ENCODE data around the gene MUC5B.
"Not testable (repeated sequence)": the region's sequence is repeated elsewhere in the genome, so short reads cannot be mapped to it uniquely, and the experiment has no call there.

The MUC5B gene, protein sequence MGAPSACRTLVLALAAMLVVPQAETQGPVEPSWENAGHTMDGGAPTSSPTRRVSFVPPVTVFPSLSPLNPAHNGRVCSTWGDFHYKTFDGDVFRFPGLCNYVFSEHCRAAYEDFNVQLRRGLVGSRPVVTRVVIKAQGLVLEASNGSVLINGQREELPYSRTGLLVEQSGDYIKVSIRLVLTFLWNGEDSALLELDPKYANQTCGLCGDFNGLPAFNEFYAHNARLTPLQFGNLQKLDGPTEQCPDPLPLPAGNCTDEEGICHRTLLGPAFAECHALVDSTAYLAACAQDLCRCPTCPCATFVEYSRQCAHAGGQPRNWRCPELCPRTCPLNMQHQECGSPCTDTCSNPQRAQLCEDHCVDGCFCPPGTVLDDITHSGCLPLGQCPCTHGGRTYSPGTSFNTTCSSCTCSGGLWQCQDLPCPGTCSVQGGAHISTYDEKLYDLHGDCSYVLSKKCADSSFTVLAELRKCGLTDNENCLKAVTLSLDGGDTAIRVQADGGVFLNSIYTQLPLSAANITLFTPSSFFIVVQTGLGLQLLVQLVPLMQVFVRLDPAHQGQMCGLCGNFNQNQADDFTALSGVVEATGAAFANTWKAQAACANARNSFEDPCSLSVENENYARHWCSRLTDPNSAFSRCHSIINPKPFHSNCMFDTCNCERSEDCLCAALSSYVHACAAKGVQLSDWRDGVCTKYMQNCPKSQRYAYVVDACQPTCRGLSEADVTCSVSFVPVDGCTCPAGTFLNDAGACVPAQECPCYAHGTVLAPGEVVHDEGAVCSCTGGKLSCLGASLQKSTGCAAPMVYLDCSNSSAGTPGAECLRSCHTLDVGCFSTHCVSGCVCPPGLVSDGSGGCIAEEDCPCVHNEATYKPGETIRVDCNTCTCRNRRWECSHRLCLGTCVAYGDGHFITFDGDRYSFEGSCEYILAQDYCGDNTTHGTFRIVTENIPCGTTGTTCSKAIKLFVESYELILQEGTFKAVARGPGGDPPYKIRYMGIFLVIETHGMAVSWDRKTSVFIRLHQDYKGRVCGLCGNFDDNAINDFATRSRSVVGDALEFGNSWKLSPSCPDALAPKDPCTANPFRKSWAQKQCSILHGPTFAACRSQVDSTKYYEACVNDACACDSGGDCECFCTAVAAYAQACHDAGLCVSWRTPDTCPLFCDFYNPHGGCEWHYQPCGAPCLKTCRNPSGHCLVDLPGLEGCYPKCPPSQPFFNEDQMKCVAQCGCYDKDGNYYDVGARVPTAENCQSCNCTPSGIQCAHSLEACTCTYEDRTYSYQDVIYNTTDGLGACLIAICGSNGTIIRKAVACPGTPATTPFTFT (N-terminal part only)

GRCh38 chr11:1222491-1223345 lies at the start of gene MUC5B:
TSS of gene MUC5B (plus strand) at chr11:1223066. CDS start at chr11:1223124, 58 bp downstream.
- no peak for DNase-seq

DNA sequence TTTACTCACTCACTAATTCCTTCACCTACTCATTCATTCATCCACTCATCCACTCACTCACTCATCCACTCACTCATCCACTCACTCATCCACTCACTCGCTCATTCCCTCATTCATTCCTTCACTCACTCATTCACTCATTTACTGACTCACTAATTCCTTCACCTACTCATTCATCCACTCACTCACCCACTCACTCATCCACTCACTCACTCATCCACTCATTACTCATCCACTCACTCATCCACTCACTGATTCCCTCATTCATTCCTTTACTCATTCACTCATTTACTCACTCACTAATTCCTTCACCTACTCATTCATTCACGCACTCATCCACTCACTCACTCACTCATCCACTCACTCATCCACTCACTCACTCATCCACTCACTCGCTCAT lies 49.5 kb upstream of the MUC5B start:
- not testable (repeated sequence) for DNase-seq

DNA sequence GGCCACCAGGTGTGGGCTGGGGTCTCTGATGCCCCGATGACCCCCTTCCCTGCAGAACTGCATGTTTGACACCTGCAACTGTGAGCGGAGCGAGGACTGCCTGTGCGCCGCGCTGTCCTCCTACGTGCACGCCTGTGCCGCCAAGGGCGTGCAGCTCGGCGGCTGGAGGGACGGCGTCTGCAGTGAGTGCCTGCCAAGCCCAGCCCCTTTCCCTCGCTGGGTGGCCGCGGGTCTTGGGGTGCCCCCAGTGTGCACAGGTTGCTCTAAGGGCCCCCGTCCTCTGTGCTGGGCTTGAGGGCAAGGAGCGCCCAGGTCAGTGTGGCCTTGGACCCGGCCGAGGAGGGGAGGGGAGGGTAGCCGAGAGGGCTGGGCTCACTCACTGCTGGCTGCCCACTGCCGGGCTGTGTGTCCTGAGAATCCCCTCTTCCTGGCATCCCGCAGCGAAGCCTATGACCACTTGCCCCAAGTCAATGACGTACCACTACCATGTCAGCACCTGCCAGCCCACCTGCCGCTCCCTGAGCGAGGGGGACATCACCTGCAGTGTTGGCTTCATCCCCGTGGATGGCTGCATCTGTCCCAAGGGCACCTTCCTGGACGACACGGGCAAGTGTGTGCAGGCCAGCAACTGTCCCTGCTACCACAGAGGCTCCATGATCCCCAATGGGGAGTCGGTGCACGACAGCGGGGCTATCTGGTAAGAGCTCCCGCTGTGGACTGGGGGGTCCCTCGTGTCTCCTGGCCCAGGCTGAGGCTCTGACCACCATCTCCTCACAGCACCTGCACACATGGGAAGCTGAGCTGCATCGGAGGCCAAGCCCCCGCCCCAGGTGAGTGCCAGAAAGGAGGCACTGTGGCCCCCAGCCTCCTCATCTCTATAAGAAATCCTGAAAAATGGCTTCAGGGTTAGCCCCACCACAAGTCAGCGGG lies 48.2 kb upstream of the MUC5B start:
- DNase-seq, result no peak

DNA sequence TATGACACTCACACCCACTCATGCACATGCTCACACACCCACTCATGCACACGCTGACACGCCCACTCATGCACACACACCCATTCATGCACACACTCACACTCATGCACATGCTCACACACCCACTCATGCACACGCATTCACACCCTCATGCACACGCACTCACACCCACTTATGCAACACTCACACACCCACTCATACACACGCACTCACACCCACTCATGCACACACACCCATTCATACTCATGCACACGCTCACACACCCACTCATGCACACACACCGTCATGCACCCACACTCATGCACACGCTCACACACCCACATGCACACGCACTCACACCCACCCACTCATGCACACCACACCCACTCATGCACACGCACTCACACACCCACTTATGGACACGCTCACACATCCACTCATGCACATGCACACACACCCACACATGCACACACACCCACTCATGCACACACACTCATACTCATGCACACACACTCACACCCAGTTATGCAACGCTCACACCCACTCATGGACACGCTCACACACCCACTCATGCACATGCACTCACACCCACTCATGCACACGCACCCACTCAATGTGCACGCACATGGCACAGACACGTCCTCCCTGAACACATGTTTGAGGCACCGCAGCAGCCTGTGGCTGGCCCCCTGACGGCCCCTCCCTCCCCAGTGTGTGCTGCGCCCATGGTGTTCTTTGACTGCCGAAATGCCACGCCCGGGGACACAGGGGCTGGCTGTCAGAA lies 47.2 kb upstream of the MUC5B start:
- no peak for DNase-seq

- no peak for DNase-seq
Observed at GRCh38 chr11:1176224-1177019, 46.4 kb upstream of the MUC5B start.

GRCh38 chr11:1177020-1177770 lies 45.7 kb upstream of the MUC5B start:
- no peak for DNase-seq

DNA sequence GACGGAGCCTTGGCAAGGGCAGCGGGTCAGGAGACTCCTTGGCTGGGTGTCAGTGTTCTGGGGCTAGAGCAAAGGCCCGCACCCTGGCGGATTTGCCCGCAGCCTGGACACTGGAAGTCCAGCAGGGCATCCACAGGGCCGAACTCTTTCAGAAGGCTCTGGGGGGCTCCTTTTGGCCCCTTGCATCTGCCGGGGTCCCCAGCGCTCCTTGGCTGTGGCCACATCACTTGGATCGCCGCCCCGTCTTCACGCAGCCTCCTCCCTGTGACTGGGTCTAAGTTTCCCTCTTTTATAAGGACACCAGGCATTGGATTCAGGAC lies 45.1 kb upstream of the MUC5B start:
- DNase-seq, result no peak

DNA sequence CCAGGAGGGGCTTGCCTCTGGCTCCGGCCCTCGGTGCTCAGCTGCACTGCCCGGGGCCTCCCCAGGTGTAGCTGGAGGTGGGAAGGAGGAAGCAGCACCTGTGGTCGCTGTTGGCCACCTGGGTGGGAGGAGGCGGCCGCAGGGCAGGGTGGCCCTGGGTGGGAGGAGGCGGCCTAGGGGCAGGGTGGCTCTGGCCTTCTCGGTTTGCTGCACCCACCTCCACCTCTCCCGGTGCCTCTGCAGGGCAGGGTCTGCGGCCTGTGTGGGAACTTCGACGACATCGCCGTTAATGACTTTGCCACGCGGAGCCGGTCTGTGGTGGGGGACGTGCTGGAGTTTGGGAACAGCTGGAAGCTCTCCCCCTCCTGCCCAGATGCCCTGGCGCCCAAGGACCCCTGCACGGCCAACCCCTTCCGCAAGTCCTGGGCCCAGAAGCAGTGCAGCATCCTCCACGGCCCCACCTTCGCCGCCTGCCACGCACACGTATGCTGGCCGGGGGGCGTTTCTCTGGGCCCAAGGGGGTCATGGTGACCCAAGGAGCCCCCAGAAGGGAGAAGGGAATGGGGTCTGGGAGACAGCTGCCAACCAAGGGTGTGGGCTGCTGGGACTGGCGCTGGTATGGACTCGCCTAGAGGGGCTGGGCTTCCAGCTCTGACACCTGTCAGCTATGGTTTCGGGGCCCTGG lies 44.5 kb upstream of the MUC5B start:
- no peak for DNase-seq

GRCh38 chr11:1178906-1179305 lies 44.0 kb upstream of the MUC5B start:
- no peak for DNase-seq

GRCh38 chr11:1179641-1180040 lies 43.2 kb upstream of the MUC5B start:
- no peak for DNase-seq

DNA sequence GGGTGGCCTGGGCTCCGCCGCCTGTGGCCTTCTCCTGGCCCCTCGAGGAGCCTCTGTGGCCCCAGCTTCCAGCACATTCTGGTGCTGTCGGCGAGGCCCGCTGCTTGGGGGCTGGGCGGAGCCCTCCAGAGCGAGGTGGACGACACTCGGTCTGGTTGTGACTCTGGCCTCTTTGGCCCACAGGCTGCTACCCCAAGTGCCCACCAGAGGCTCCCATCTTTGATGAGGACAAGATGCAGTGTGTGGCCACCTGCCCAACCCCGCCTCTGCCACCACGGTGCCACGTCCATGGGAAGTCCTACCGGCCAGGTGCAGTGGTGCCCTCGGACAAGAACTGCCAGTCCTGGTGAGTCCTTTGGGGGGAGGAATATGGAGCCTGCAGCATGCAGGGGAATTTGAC lies 42.7 kb upstream of the MUC5B start:
- no peak for DNase-seq

- no peak for DNase-seq
Observed at GRCh38 chr11:1180947-1181391, 41.9 kb upstream of the MUC5B start.

DNA sequence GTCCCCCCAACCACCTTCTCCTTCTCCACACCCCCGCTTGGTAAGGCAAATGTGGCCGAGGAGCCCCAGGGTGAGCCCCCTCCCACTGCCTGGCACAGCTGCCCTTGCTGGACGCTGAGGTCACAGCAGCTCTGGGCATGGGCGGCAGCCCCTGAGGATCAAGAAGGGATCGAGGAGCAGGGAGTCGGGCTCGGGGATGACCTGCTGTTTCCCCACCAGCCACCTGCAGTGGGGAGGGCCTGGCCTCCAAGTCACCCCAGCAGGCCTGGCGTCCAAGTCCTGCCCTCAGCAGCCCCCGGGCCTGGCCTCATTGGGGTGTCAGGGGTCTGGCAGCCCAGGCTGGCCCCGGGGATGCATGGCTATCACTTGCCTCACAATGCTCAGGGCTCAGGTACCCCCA lies 41.4 kb upstream of the MUC5B start:
- DNase-seq, result no peak

DNA sequence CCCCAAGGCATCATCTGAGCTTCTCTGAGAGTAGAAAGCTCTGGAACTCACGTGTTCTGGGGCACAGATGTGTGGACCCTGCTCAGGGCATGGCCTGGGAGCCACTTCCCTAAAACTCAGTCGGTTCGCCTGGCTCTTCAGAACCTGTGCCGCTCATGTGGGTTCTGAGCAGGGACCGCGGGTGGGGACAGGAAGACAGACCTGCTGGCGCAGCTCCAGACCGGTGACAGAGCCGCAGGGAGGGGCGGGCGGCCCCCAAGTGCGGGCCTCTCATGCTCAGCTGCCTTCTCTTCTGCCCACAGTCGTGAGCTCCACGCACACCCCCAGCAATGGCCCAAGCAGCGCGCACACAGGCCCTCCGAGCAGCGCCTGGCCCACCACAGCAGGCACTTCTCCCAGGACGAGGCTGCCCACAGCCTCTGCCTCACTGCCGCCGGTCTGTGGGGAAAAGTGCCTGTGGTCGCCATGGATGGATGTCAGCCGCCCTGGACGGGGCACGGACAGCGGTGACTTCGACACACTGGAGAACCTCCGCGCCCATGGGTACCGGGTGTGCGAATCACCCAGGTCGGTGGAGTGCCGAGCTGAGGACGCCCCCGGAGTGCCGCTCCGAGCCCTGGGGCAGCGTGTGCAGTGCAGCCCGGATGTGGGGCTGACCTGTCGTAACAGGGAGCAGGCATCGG lies 40.9 kb upstream of the MUC5B start:
- no peak for DNase-seq

GRCh38 chr11:1184139-1184538 lies 38.7 kb upstream of the MUC5B start:
- not testable (repeated sequence) for DNase-seq

GRCh38 chr11:1188451-1189130 lies 34.3 kb upstream of the MUC5B start:
- not testable (repeated sequence) for DNase-seq

GRCh38 chr11:1189816-1190215 lies 33.0 kb upstream of the MUC5B start:
- DNase-seq, result not testable (repeated sequence)

Data from NCI-H1436 (cell line).